Colonic mucosa (tissue), 4 donors: ENCODE measurements around the gene ZNF860. TPM values are rescaled to one million over a fixed set of nuclear protein-coding genes. Genes with fewer than 3 reads are reported as not detected.

Experiments
- DNase-seq: peaks from one replicate; pipeline ENCODE4 v3.0.0-alpha.2; 2020
- H3K27ac ChIP-seq: fragments of 200-600 bp; one replicate; pipeline ENCODE4 v1.8.0; 2021
- H3K27me3 ChIP-seq: fragments of 200-600 bp; one replicate; pipeline ENCODE4 v1.8.0; 2021
- H3K36me3 ChIP-seq: fragments of 200-600 bp; one replicate; pipeline ENCODE4 v1.8.0; 2021
- H3K4me1 ChIP-seq: fragments of 200-600 bp; one replicate; pipeline ENCODE4 v1.8.0; 2021; ENCODE audit warnings: mild to moderate bottlenecking
- H3K4me3 ChIP-seq: fragments of 200-600 bp; one replicate; pipeline ENCODE4 v1.8.0; 2021
- H3K9ac ChIP-seq, 2 donors: one replicate each; pipeline ENCODE4 v1.7.0; 2013; ENCODE audit warnings: control low read depth in 2 of 2, low read depth in 2 of 2, low read length in 2 of 2
- H3K9me3 ChIP-seq: fragments of 200-600 bp; one replicate; pipeline ENCODE4 v1.8.0; 2021
- CTCF ChIP-seq: fragments of 200-600 bp; IDR thresholded peaks from one replicate; pipeline ENCODE4 v1.8.0; 2022; ENCODE audit warnings: antibody characterized with exemption, mild to moderate bottlenecking
- intact Hi-C: fragments of 100-400 bp; cut with DNase I; formaldehyde crosslinking; loops from one replicate; pipeline ENCODE4 v1.14.1; 2022
- total RNA-seq, 2 donors: library from RNA; stranded (reverse); fragmentation: NEBNext Ultra II Directional in 1 of 2; extraction: Animal tissue kit (Norgen Biotek cat#: 25700) in 1 of 2; gene quantifications; one replicate each; pipeline ENCODE4 v1.2.1, GENCODE V29; 2021
- donor health status: healthy.
- donor health status: DM: no; HTN: no; CAD: no.
- donor health status: DM: no; HTN: no; CAD: no.

ZNF860 gene
- total RNA-seq, 2 donors from 2014 or later, result 0.53 to 1.5 TPM

GRCh38 chr3:31937225-31937624 is 44.3 kb upstream of the ZNF860 start:
- no peak for TF ChIP-seq CTCF
- no peak for DNase-seq
- Histone ChIP-seq H3K9ac (no peak overlapping the region), H3K36me3 (no peaks in the 10 kb centered on the region), H3K27me3 (no peaks in the 10 kb centered on the region), H3K4me1 (no peaks in the 10 kb centered on the region), H3K4me3 (no peak overlapping the region), H3K27ac (no peak overlapping the region), H3K9me3 (no peaks in the 10 kb centered on the region)
- intact Hi-C loops, result no loop called here

GRCh38 chr3:31942446-31942845 is 39.1 kb upstream of the ZNF860 start:
- no peaks in the 10 kb centered on the region for H3K4me1 ChIP-seq
- H3K9me3 ChIP-seq, result no peaks in the 10 kb centered on the region
- intact Hi-C loops, result no loop called here
- no peak overlapping the region for H3K27ac ChIP-seq
- H3K9ac ChIP-seq, result no peak overlapping the region
- TF ChIP-seq CTCF, result no peak
- H3K27me3 ChIP-seq, result no peaks in the 10 kb centered on the region
- DNase-seq, result no peak
- no peak overlapping the region for H3K4me3 ChIP-seq
- no peaks in the 10 kb centered on the region for H3K36me3 ChIP-seq

GRCh38 chr3:31943041-31943440 is 38.5 kb upstream of the ZNF860 start:
- Histone ChIP-seq H3K36me3 (no peaks in the 10 kb centered on the region), H3K27ac (no peak overlapping the region), H3K9ac (no peak overlapping the region), H3K4me1 (no peaks in the 10 kb centered on the region), H3K4me3 (no peak overlapping the region), H3K9me3 (no peaks in the 10 kb centered on the region), H3K27me3 (no peaks in the 10 kb centered on the region)
- TF ChIP-seq CTCF, result no peak
- no peak for DNase-seq
- intact Hi-C loops, result no loop called here

GRCh38 chr3:31945738-31946052 is 35.9 kb upstream of the ZNF860 start:
- Histone ChIP-seq H3K36me3 (no peaks in the 10 kb centered on the region), H3K9ac (no peak overlapping the region), H3K27me3 (no peaks in the 10 kb centered on the region), H3K4me1 (no peaks in the 10 kb centered on the region), H3K27ac (no peak overlapping the region), H3K4me3 (no peak overlapping the region), H3K9me3 (no peaks in the 10 kb centered on the region)
- intact Hi-C loops, result no loop called here
- no peak for TF ChIP-seq CTCF
- DNase-seq, result no peak

GRCh38 chr3:31946484-31947081 is 35.0 kb upstream of the ZNF860 start:
- no peaks in the 10 kb centered on the region for H3K36me3 ChIP-seq
- H3K4me3 ChIP-seq, result no peak overlapping the region
- no peak overlapping the region for H3K9ac ChIP-seq
- no peaks in the 10 kb centered on the region for H3K9me3 ChIP-seq
- no peaks in the 10 kb centered on the region for H3K4me1 ChIP-seq
- no peaks in the 10 kb centered on the region for H3K27me3 ChIP-seq
- H3K27ac ChIP-seq, result no peak overlapping the region
- no peak for DNase-seq
- no peak for TF ChIP-seq CTCF
- intact Hi-C loops, result no loop called here
